ENCODE results near the gene PPY. TPM values are rescaled to one million over a fixed set of nuclear protein-coding genes. Genes with fewer than 3 reads are reported as not detected.
A peak's percentile ranks its signal among the peaks of the same experiment; 100 is the strongest.

PPY gene
- polyA plus RNA-seq, 3 donors = not detected

DNA sequence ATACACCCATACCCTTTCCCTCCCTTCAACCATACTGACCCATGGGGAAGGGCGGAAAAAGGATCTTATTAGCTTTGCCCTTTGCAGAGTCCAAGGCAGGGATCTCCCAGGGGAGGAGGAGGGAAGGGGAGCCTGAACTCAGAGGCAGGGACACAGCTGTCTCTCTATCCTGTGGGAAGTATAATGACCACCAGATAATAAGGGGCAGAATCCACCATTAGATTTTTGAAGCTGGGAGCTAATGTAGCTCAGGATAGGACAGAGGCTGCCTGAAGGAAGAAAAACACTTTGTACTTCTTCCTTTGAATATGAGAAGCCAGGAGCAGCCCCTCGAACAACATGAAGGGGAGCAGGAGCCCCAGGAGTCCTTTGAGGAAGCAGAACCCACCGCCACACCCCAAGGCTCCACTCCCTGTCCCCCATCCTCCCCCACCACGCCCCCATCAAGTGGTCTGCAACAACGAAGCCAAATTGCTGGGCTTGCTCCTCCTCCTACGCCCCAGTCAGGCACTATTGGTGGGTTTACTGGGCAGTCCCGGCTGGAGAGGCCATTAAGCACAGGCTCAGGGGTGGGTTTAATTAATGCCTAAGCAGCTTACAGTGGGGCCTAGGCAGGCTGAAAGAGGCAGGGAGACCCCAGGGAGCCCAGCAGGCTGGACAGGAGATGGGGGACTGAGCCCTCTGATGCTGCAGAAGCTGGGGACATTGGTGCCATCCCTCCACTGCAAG is 40.3 kb downstream of the PPY start:
- Mint-ChIP-seq H3K36me3 (no peaks in the 10 kb centered on the region), H3K9me3 (peaks cover 0 to 13% (median 4%) of the 10 kb centered on the region in 7 donors), H3K4me3 (no peak overlapping the region), H3K4me1 (peaks cover 26% of the 10 kb centered on the region), H3K27ac (no peak overlapping the region), H3K27me3 (ENCODE audit: low read depth in 3 of 3) (peaks cover 33 to 51% (median 43%) of the 10 kb centered on the region in 3 donors)
- 58% methylated on average over 4 of the region's 7 CpGs for WGBS (ENCODE audit: insufficient coverage)
- H3K4me1 ChIP-seq (ENCODE audit: control insufficient read depth in 1 of 2, insufficient read depth in 2 of 2, low read length in 2 of 2) = peaks cover 25 to 29% of the 10 kb centered on the region in 2 donors
- no peak overlapping the region for H3K4me3 ChIP-seq (replicated peaks in 1 of 3; ENCODE audit: low read depth in 2 of 3, low read length in 3 of 3)
- intact Hi-C loops (cut with micrococcal nuclease) = no loop called here
- peaks cover 5 to 9% of the 10 kb centered on the region in 2 donors for H3K9me3 ChIP-seq (replicated peaks in 1 of 2; ENCODE audit: control insufficient read depth in 1 of 2, insufficient read depth in 1 of 2, low read length in 2 of 2)
- TF ChIP-seq, protein P1, sequence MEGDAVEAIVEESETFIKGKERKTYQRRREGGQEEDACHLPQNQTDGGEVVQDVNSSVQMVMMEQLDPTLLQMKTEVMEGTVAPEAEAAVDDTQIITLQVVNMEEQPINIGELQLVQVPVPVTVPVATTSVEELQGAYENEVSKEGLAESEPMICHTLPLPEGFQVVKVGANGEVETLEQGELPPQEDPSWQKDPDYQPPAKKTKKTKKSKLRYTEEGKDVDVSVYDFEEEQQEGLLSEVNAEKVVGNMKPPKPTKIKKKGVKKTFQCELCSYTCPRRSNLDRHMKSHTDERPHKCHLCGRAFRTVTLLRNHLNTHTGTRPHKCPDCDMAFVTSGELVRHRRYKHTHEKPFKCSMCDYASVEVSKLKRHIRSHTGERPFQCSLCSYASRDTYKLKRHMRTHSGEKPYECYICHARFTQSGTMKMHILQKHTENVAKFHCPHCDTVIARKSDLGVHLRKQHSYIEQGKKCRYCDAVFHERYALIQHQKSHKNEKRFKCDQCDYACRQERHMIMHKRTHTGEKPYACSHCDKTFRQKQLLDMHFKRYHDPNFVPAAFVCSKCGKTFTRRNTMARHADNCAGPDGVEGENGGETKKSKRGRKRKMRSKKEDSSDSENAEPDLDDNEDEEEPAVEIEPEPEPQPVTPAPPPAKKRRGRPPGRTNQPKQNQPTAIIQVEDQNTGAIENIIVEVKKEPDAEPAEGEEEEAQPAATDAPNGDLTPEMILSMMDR (IDR thresholded peaks at IDR 0.05) = no peak
- H4K20me1 ChIP-seq (ENCODE audit: insufficient read depth, low read length) = no peaks in the 10 kb centered on the region
- no peak for DNase-seq
- no peaks in the 10 kb centered on the region for H3K36me3 ChIP-seq (replicated peaks in 1 of 2; ENCODE audit: control insufficient read depth in 1 of 2, insufficient read depth in 2 of 2, low read length in 2 of 2)
- H2AFZ ChIP-seq (ENCODE audit: insufficient read depth, low read depth, low read length, poor library complexity, severe bottlenecking) = no peak overlapping the region
- no peak overlapping the region for H3K9ac ChIP-seq (ENCODE audit: insufficient read depth, low read length, poor library complexity, severe bottlenecking)
- H3K27ac ChIP-seq (ENCODE audit: low read depth in 1 of 2, low read length in 2 of 2) = no peak overlapping the region
- H3K4me2 ChIP-seq (replicated peaks; ENCODE audit: extremely low read depth, low read length, poor library complexity, severe bottlenecking) = no peak overlapping the region
- H3K79me2 ChIP-seq (ENCODE audit: insufficient read depth, low read length) = no peaks in the 10 kb centered on the region
- H3K27me3 ChIP-seq (ENCODE audit: control insufficient read depth in 2 of 2, insufficient read depth in 2 of 2, low read length in 2 of 2) = peaks cover 18 to 40% of the 10 kb centered on the region in 2 donors

DNA sequence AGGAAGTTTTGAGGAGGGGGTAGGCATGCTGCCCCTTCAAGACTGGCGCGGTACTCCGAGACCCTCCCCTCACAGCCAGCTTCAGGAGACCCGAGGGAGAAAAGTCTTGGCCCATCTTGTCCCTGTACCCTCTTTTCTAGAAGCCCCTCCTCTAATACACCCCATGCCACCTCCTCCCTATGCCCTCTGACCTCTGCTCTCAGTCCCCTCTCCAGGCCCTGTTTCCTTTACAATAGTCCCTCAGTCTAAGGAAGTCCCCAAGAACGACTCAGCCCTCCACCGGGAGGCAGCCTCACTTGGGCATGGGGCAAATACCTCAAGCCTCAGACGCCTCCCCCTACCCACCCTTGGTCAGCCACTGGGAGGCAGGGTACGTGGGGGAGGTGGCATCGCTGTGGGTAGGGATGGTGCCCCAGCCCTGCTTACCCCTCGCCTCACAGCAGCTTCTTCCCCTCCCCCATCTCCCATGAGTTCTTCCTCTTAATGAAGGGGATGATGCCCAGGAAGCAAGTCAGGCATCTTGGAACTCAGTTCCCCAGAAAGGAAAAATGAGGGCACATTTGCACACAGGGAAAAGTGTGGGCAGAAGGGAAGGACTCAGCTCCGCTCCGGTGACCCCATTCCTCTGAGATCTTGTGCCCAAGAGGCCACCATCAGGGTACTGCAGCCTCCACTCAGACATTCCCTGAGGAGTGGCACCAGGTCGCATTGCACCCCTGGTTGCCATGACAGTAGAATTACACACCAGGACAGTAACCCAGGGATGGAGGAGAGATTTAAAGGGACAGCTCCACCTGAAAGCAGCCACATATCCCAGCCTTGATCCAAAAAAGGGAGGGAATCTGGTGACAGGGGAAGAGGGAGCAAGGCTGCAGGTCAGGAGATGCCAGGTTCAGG is 41.2 kb downstream of the PPY start:
- Mint-ChIP-seq H3K4me1 (peaks cover 17% of the 10 kb centered on the region), H3K27ac (peak overlapping the region in 2 of 7 donors; percentile 53 to 61), H3K36me3 (no peaks in the 10 kb centered on the region), H3K4me3 (peak overlapping the region; percentile 75 to 89), H3K27me3 (ENCODE audit: low read depth in 3 of 3) (peaks cover 24 to 43% (median 36%) of the 10 kb centered on the region in 3 donors), H3K9me3 (peaks cover 0 to 5% (median under 1%) of the 10 kb centered on the region in 7 donors)
- peaks cover 16 to 20% of the 10 kb centered on the region in 2 donors for H3K4me1 ChIP-seq (ENCODE audit: control insufficient read depth in 1 of 2, insufficient read depth in 2 of 2, low read length in 2 of 2)
- peak overlapping the region; percentile 1 for H3K9ac ChIP-seq (ENCODE audit: insufficient read depth, low read length, poor library complexity, severe bottlenecking)
- H3K4me3 ChIP-seq (replicated peaks in 1 of 3; ENCODE audit: low read depth in 2 of 3, low read length in 3 of 3) = peak overlapping the region; percentile 10 to 67 (median 38)
- H3K36me3 ChIP-seq (replicated peaks in 1 of 2; ENCODE audit: control insufficient read depth in 1 of 2, insufficient read depth in 2 of 2, low read length in 2 of 2) = no peaks in the 10 kb centered on the region
- 67% methylated on average over 3 of the region's 13 CpGs for WGBS (ENCODE audit: insufficient coverage)
- H2AFZ ChIP-seq (ENCODE audit: insufficient read depth, low read depth, low read length, poor library complexity, severe bottlenecking) = peak overlapping the region; percentile 89
- peak overlapping the region; percentile 79 for H3K4me2 ChIP-seq (replicated peaks; ENCODE audit: extremely low read depth, low read length, poor library complexity, severe bottlenecking)
- no peaks in the 10 kb centered on the region for H4K20me1 ChIP-seq (ENCODE audit: insufficient read depth, low read length)
- TF ChIP-seq, protein P1 (IDR thresholded peaks at IDR 0.05) = no peak
- no peak overlapping the region for H3K27ac ChIP-seq (ENCODE audit: low read depth in 1 of 2, low read length in 2 of 2)
- peaks cover 3 to 5% of the 10 kb centered on the region in 2 donors for H3K9me3 ChIP-seq (replicated peaks in 1 of 2; ENCODE audit: control insufficient read depth in 1 of 2, insufficient read depth in 1 of 2, low read length in 2 of 2)
- DNase-seq = no peak
- H3K27me3 ChIP-seq (ENCODE audit: control insufficient read depth in 2 of 2, insufficient read depth in 2 of 2, low read length in 2 of 2) = peaks cover 11 to 31% of the 10 kb centered on the region in 2 donors
- intact Hi-C loops (cut with micrococcal nuclease) = no loop called here
- H3K79me2 ChIP-seq (ENCODE audit: insufficient read depth, low read length) = no peaks in the 10 kb centered on the region
